Stomach (tissue), 9 donors: ENCODE measurements around the gene AKIP1. TPM values are rescaled to one million over a fixed set of nuclear protein-coding genes. Genes with fewer than 3 reads are reported as not detected.

Source experiments
- DNase-seq, 2 donors: peaks; one replicate each; pipeline versions ENCODE4 v3.0.0 to v3.0.0-alpha.2; 2013 to 2019
- H3K27ac ChIP-seq, 5 donors: fragments of 200-600 bp in 4 of 5; sonication (generic) in 4 of 5; one replicate each; pipeline ENCODE4 v1.5.1; 2013 to 2019; ENCODE audit warnings: mild to moderate bottlenecking in 1 of 5, moderate library complexity in 1 of 5
- H3K27me3 ChIP-seq, 3 donors: fragments of 200-600 bp; sonication (generic); one replicate each; pipeline ENCODE4 v1.5.1; 2017 to 2019; ENCODE audit warnings: mixed run types in 1 of 3
- H3K36me3 ChIP-seq, 4 donors: fragments of 200-600 bp; sonication (generic); 1 replicate in 3 of 4; 2 replicates in 1 of 4; pipeline ENCODE4 v1.5.1; 2016 to 2019
- H3K4me1 ChIP-seq, 4 donors: fragments of 200-600 bp; sonication (generic); one replicate each; pipeline ENCODE4 v1.5.1; 2016 to 2019
- H3K4me3 ChIP-seq, 4 donors: fragments of 200-600 bp; sonication (generic) in 3 of 4; one replicate each; pipeline ENCODE4 v1.5.1; 2016 to 2019; ENCODE audit warnings: mild to moderate bottlenecking in 1 of 4
- H3K9me3 ChIP-seq, 4 donors: fragments of 200-600 bp; sonication (generic); one replicate each; pipeline ENCODE4 v1.5.1; 2016 to 2019
- EP300 ChIP-seq: sonication (generic); formaldehyde crosslinking; IDR thresholded peaks from one replicate; pipeline ENCODE4 v1.6.1; 2017; ENCODE audit warnings: antibody characterized with exemption
- POLR2A ChIP-seq, 4 donors: fragments of 450-650 bp; IDR thresholded peaks; one replicate each; pipeline ENCODE4 v1.6.1; 2016; ENCODE audit warnings: antibody characterized with exemption in 4 of 4, control low read depth in 2 of 4, mild to moderate bottlenecking in 1 of 4, moderate library complexity in 1 of 4
- POLR2AphosphoS5 ChIP-seq, 3 donors: sonication (generic); formaldehyde crosslinking; IDR thresholded peaks; one replicate each; pipeline ENCODE4 v1.6.1; 2016; ENCODE audit warnings: antibody characterized with exemption in 3 of 3
- WGBS, 5 donors: extraction: QIAGEN DNeasy Blood & Tissue Kit in 3 of 5; methylation state at CpG; one replicate each; pipeline versions ENCODE4 v1.1.5 to v1.1.7; 2013 to 2018; 5-methylcytosine and 5-hydroxymethylcytosine counted together
- intact Hi-C: fragments of 100-400 bp; cut with DNase I; formaldehyde crosslinking; loops from one replicate; pipeline ENCODE4 v1.15.1; 2023; ENCODE audit warnings: low total_unique reads
- polyA plus RNA-seq, 3 donors: library from polyadenylated mRNA; stranded (reverse); fragments of 200-250 nt; gene quantifications; one replicate each; pipeline ENCODE4 v1.2.3, GENCODE V29; 2013
- total RNA-seq, 5 donors: library from RNA; depleted of rRNA; stranded (reverse); fragments of >200 nt; gene quantifications; one replicate each; pipeline versions ENCODE4 v1.1.0 to v1.2.3, GENCODE V29; 2014 to 2016
- TF ChIP-seq, protein P1 (sequence below), 7 experiments: fragments of 450-650 bp in 4 of 7; fragments of 200-600 bp in 3 of 7; sonication (generic) in 3 of 7; IDR thresholded peaks; one replicate each; pipeline ENCODE4 v1.5.1; 2016 to 2019; ENCODE audit warnings: antibody characterized with exemption in 7 of 7, control low read depth in 2 of 7, mild to moderate bottlenecking in 1 of 7
- donor health status: healthy with polysubstance abuse.
- donor health status: Bipolar disorder and iron deficiency.
- donor health status: healthy.

Gene AKIP1
- total and polyA plus RNA-seq, 8 donors = 0.89 to 26.8 (median 20.4) TPM; not detected in 1

DNA sequence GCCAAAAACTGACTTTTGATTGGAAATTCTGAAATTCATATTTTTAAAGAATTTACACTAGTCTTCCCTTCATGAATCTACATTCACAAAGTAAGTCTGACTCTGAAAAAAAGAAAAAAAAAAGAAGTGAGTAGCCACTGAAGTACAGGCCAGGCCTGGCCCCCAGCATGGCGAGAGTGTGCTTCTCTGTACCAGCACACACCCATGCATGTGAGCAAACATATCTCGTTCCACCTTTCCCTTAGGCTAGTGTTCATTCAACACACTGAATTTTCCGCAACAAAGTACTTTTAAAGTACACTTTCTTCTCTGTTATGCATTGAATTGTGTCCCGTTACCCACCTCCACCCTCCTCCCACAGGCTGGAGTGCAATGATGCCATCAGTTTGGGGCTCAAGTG is 17.2 kb downstream of the AKIP1 start:
- TF ChIP-seq POLR2AphosphoS5 (IDR thresholded peaks at IDR 0.05) (no peak), POLR2A (IDR thresholded peaks at IDR 0.05) (no peak), EP300 (no peak)
- TF ChIP-seq, protein P1, sequence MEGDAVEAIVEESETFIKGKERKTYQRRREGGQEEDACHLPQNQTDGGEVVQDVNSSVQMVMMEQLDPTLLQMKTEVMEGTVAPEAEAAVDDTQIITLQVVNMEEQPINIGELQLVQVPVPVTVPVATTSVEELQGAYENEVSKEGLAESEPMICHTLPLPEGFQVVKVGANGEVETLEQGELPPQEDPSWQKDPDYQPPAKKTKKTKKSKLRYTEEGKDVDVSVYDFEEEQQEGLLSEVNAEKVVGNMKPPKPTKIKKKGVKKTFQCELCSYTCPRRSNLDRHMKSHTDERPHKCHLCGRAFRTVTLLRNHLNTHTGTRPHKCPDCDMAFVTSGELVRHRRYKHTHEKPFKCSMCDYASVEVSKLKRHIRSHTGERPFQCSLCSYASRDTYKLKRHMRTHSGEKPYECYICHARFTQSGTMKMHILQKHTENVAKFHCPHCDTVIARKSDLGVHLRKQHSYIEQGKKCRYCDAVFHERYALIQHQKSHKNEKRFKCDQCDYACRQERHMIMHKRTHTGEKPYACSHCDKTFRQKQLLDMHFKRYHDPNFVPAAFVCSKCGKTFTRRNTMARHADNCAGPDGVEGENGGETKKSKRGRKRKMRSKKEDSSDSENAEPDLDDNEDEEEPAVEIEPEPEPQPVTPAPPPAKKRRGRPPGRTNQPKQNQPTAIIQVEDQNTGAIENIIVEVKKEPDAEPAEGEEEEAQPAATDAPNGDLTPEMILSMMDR (IDR thresholded peaks at IDR 0.05) = no peak
- no peaks in the 10 kb centered on the region for H3K9me3 ChIP-seq
- H3K36me3 ChIP-seq = peaks cover 0 to 27% (median 15%) of the 10 kb centered on the region in 4 donors
- no peak overlapping the region for H3K4me3 ChIP-seq
- no peak for DNase-seq
- H3K27me3 ChIP-seq = no peaks in the 10 kb centered on the region
- 77 to 86% (median 82%) methylated on average over 4 of the region's 4 CpGs for WGBS, 5 donors
- H3K27ac ChIP-seq = no peak overlapping the region
- no peaks in the 10 kb centered on the region for H3K4me1 ChIP-seq
- intact Hi-C loops = no loop called here

DNA sequence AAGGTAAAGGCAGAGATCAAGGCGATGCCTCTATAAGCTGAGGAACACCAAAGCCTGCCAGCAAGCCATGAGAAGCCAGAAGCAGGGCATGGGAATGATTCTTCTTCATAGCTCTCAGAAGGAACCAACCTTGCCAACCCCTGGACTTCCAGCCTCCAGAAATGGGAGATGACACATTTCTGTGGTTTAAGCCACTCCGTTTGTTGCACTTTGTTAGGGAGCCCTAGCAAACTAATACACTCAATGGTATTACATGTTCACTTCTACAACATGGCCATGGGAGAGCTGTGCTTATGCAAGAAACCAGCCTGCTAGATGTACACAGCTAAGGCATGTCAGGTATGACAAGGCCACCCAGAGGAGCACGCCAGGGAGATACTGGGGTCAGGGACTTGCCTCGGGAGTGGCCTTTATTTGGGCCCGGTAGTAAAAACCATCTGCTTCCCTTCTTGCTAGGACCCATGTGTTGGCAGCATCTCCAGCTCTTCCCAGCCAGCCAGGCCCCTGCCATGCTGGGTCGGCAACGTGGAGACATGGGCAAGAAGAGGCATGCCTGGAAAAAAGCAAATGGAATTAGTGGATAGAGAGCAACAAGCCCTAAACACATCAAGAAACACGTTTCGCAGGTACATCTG is 18.1 kb downstream of the AKIP1 start:
- Histone ChIP-seq H3K4me3 (no peak overlapping the region), H3K27ac (no peak overlapping the region), H3K9me3 (no peaks in the 10 kb centered on the region), H3K36me3 (peaks cover 0 to 18% (median 9%) of the 10 kb centered on the region in 4 donors), H3K4me1 (no peaks in the 10 kb centered on the region), H3K27me3 (no peaks in the 10 kb centered on the region)
- intact Hi-C loops = no loop called here
- 85 to 95% (median 88%) methylated on average over 9 of the region's 9 CpGs for WGBS, 5 donors
- no peak for DNase-seq
- TF ChIP-seq POLR2AphosphoS5 (IDR thresholded peaks at IDR 0.05) = no peak
- TF ChIP-seq POLR2A (IDR thresholded peaks at IDR 0.05) = no peak
- TF ChIP-seq, protein P1 (IDR thresholded peaks at IDR 0.05) = no peak
- no peak for TF ChIP-seq EP300

DNA sequence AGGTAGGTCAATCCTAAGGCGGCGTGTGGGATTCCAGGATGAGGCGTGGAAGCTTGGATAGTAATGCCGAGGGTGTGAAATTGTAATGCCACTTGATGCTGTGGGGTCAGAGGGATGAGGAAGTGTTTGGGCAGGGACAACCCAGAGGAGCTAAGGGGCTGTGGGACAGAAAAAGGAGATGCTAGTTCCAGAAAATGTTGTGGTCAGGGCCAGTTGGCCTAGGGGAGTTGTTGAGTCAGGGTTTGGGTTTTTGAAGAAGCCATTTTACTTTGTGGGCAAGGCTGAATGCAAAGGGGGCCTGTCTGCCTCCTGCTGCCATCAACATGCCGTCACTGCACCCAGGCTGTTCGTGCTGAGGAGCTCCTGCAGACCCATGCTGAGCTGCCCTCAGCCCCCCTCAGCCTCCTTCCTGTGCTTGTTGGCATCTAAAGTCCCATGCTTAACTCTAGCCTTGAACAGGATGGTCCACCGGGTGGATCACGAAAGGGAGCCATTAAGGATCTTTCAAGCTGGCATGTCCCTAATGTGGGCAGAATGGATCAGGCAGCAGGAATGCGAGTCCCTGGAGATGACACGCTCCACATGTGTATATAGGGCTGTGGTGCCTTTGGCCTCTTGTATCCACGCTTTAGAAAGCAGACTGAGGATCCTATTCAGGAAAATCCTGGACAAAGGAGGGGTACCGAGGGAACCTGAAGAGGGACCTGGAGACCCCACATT is 19.6 kb downstream of the AKIP1 start:
- no peaks in the 10 kb centered on the region for H3K27me3 ChIP-seq
- H3K27ac ChIP-seq = no peak overlapping the region
- intact Hi-C loops = no loop called here
- no peaks in the 10 kb centered on the region for H3K4me1 ChIP-seq
- peaks cover 0 to 5% (median 1%) of the 10 kb centered on the region in 4 donors for H3K36me3 ChIP-seq
- TF ChIP-seq POLR2A (IDR thresholded peaks at IDR 0.05) = no peak
- no peak for DNase-seq
- 93 to 95% (median 93%) methylated on average over 12 of the region's 12 CpGs for WGBS, 5 donors
- no peaks in the 10 kb centered on the region for H3K9me3 ChIP-seq
- H3K4me3 ChIP-seq = no peak overlapping the region

DNA sequence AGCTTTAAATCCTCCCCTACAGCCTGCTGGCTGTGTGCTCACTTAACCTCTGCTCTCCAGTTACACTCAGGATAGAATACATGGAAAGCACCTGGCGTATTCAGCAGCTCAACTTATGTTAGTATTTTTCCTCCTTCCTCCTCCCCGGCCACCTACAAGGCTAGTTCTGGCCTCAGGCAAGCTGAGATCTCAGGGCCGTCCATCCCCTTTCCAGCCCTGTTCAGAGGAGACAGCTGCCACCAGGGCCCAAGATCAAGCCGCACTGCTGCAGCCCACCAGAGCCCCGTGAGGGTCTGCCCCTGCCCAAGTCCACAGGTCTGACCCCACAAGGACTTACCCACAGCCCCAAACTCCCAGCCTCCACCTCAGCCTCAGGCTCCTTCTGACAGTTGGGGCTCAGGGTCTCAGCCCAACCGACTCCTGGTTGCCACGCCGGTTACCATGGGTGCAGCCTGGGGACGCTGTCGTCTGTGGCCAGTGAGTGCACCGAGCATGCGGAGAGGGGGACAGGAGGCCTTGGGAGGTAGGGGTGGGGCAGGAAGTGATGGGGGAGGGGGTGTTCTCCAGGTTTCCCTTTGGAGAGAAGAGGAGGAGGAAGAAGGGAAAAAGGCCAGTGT is 21.7 kb downstream of the AKIP1 start, which contains the start of gene C11orf16:
TSS of gene C11orf16 (minus strand) at position 384 of the 617 bp plus-strand sequence. CDS start 639 bp downstream, outside the sequence.
- WGBS, 5 donors = 63 to 74% (median 71%) methylated on average over 9 to 12 of the region's 12 CpGs
- TF ChIP-seq, protein P1 (IDR thresholded peaks at IDR 0.05) = no peak
- TF ChIP-seq POLR2AphosphoS5 (IDR thresholded peaks at IDR 0.05) (no peak), POLR2A (IDR thresholded peaks at IDR 0.05) (no peak), EP300 (no peak)
- H3K36me3 ChIP-seq = no peaks in the 10 kb centered on the region
- H3K27ac ChIP-seq = no peak within 1 kb of the TSS
- H3K9me3 ChIP-seq = no peaks in the 10 kb centered on the region
- DNase-seq = peak in 1 of 2 donors; percentile 34
- no peaks in the 10 kb centered on the region for H3K4me1 ChIP-seq
- H3K4me3 ChIP-seq = no peak within 1 kb of the TSS
- H3K27me3 ChIP-seq = no peaks in the 10 kb centered on the region
- intact Hi-C loops = no loop called here
